Stimulated activated CD8-positive, alpha-beta memory T cell treated with anti-CD3 and anti-CD28 coated beads, Interleukin-12 subunit alpha, Interleukin-12 subunit beta, amount 100 ng/mL, for 4 hours (primary cell): Measurements from ENCODE around the gene GALNT3.

ENCODE experiments used
- DNase-seq: peaks from one replicate; pipeline ENCODE4 v3.0.0-alpha.2; 2020; ENCODE audit warnings: low read depth

GALNT3 gene

DNA sequence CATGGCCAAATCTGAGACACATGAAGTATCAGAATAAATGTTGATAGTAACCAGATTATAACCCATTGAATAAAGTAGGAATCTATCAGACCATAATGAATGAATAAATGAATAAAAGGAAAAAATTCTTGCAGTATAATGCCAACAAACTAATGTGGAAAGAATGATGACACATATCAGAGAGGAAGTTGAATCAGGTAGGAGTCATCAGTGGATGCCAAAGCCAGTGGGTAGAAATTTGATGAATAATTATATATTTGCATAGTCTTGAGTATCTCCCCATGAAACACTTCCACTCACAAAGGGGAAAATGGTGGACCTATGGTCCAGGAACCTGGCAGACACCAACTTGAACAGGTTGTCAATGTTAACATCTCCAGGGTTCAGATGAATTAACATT, 68.6 kb downstream of the GALNT3 start:
- no peak for DNase-seq

DNA sequence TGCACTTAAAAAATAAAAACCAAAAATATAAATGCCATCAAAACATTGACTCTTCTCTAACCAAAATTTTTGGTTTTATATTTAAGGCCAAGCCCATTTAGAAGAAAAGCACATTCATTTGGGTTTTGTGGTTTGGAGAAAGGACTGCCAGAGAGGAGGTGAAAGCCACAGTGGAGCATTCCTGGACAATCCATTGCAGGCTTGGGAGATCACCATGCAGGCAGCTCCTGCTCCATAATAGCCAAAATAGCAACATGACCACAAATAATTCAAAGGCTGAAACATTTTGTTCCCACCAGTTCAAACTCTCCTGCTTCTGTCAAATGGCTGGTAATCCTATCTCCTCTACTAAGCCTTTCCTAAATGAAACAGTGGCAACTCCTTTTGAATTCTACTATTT, 73.5 kb downstream of the GALNT3 start:
- DNase-seq: no peak

DNA sequence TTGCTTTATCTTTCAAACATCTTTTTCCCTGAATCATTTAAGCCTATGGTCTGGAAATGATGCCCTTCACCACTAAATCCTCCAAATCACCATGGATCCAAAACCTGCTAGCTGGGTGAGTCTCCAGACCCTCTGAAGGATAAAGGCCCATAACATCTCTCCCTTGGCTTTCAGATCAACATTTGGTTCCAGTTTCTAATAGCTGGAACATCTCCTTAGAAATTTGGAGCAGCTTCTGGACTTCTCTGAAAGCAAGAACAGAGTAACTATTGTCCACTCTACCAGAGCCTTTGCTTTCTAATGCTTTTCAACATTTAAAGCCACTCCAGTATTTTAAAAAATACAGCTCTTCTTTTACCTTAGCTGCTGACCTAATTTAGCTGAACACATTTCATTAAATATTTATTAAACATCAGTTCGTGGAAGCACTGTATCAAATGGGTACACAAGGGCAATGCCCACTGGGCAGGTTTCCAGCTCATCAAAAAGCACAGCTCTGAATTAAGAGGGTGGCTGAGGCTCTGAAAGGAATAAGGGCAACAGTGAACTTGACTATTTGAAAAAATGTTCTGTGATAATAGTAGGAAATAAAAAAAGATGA, 75.3 kb downstream of the GALNT3 start:
- DNase-seq: no peak

DNA sequence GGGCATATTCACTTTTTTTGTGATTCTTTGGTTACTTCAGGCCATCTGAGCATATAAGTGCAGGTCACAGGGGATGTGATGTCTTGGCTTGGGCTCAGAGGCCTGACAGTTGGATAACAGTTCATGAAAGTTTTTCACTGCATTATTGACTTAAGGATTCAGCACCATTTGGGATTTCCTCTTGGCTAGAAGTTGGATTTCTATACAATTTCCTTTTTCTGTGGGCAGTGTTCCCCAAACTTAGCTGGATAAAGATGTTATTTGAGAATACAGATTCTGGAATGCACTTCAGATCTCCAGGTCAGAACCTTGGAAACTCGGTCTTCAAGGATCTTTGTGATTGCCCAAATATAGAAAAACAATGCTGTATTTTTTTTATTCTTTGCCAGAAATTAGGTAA, 78.0 kb downstream of the GALNT3 start:
- DNase-seq: no peak

DNA sequence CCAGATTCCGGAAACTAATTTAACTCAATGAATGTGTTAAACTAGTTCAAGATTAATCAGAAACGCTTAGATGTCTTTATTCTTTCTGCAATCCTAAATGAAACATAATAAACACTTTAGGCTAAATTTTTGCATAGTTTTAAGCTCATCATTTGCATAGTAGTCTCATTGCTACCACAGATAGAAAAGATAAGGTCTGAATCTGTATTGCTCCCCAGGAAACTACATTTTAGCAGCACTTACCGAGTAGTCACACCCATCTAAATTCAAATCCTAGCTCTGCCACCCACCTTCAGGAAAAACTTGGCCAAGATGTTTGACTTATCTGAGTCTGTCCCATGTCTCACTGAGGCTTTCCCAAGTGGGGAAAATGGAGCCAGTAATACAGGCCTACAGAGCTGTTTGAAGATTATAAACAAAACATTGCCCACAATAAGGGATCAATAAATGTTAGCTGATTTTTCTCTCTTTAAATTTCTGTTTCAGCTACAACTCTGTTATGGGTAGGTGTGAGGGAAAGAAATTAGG, 87.0 kb downstream of the GALNT3 start:
- DNase-seq: no peak

DNA sequence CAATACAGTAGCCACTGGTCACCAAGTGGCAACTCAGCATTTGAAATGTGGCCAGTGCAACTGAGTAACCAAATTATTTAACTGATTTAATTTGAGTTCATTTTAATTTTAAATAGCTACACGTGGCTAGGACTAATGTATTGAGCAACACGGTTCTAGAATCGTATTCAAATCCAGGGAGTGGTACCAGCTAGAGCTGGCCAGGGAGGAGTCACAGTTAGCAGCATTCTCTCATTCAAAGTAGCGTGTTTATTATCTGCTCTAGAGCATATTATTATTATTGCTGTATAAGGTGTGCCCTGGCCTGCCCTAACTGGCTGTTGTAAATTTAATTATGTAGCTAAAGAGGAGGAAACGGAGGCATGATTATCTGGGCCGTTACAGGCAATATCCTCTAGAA, 92.9 kb downstream of the GALNT3 start:
- no peak for DNase-seq

DNA sequence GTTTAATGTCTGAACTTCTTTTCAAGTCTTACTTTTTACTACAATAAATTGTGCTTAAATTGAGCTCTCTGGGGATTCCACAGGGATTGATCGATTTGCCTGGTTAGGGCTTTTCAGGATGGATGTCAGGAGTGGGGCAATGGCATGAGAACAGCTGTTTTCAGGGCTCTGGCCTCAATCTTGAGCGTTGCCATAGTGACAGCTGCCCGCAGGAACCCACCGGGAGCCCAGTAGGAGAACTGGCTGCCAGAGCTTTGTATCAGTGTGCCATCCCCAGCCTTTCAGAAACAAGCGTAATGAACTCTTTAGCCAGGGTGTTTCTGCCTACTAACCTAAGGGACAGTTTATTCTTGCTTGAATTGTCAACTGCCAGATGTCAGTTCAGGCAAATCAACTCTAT, 93.5 kb downstream of the GALNT3 start:
- no peak for DNase-seq

DNA sequence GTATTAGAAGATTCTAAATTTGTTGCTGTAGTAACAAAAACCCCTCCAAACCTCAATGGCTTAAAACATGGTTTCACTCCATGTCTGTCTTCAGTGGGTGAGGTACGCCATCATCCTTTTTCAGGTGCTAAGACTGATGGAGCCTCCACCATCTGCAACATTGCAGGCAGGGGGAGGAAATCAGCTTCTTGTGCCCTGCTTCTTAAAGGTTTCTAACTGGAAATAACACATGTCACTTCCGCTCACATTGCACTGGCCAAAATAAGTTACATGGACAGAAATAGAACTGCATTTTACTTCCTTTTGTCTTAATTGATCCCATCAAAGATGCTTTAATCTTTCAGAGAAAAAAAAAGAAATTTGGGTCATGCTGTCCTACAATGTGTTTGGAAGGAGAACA, 94.1 kb downstream of the GALNT3 start:
- DNase-seq: no peak

DNA sequence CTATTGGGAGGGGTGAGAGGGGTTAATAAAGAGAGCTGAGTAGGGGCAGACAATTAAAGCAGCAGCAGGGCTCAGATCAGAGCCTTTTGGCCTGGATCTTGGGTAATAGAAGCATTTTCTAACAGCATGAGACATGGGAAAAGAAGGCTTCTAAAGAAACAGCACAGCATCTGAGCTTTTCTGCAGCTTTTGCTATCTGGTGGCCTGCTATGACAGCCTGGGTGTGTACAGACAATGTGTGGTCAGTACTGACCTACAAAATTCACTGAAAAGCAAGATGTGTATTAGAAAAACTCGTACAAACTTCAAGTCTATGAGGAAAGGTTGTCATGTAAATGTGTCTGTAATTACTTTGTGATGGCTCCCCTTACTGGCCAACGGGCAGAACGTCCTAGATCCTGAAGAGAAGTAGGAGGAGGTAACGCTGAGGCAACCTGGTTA, 95.6 kb downstream of the GALNT3 start:
- no peak for DNase-seq

DNA sequence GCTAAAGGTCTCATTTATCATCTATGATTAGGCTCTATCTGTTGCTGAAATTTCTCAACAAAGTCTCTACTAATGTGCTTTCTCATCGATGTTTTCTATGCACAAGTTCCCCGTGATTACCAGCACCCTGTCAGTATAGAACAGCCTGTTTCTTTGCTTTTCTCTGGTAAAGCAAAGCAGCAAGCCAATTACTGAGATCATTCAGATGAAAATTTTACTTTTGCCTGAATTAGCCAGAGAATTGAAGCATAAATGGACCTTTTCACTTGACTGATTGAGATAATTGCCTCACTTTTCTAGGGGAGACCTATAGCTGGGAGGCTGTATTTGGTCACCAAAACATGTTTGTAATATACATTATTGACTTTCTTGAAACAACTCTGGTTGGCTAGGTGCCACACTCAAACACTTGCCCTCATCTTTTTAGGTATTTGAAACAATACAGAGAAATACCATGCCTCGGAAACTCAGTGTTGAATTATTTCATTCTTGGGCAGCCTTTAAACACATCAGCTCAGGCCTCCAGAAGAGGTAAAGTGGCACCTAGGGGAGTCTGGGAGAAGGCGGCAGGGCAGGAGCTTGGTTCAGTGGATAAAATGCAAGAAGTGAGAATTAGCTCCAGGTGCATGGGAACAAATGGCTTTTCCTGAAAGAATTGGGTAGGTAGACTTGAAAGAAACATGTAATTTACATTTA, 96.2 kb downstream of the GALNT3 start:
- no peak for DNase-seq
